OCI-LY3 (cell line): Measurements from ENCODE around the gene ANKZF1.

ENCODE experiments used
- H2AFZ ChIP-seq: fragments of 200-600, 300-600 bp; shearing (Covaris generic); 2 replicates; pipeline ENCODE4 v1.6.0; 2014; ENCODE audit warnings: antibody characterized with exemption, low read depth, low read length
- H3K27ac ChIP-seq: fragments of 200-600, 300-600 bp; sonication (generic); 2 replicates; pipeline ENCODE4 v1.5.1; 2014; ENCODE audit warnings: mild to moderate bottlenecking, low read length, moderate library complexity, mixed read lengths
- H3K27me3 ChIP-seq: fragments of 200-600, 300-600 bp; sonication (generic); 2 replicates; pipeline ENCODE4 v1.6.1; 2014; ENCODE audit warnings: low read depth, low read length, mixed read lengths
- H3K36me3 ChIP-seq: fragments of 200-600, 300-600 bp; sonication (generic); replicated peaks from 2 replicates; pipeline ENCODE3; 2014; ENCODE audit warnings: low read depth, low read length, mixed read lengths
- H3K4me1 ChIP-seq: fragments of 300-600, 200-600 bp; sonication (generic); 2 replicates; pipeline ENCODE4 v1.6.1; 2014; ENCODE audit warnings: low read length, mixed read lengths
- H3K4me2 ChIP-seq: fragments of 200-600, 300-600 bp; sonication (generic); 2 replicates; pipeline ENCODE4 v1.6.1; 2014; ENCODE audit warnings: low read length, mixed read lengths
- H3K4me3 ChIP-seq: fragments of 300-600, 200-600 bp; sonication (generic); 2 replicates; pipeline ENCODE4 v1.5.1; 2014; ENCODE audit warnings: antibody characterized with exemption, mild to moderate bottlenecking, low read length, moderate library complexity
- H3K79me2 ChIP-seq: fragments of 300-600, 200-600 bp; shearing (Covaris generic); 2 replicates; pipeline ENCODE4 v1.6.1; 2014; ENCODE audit warnings: mild to moderate bottlenecking, low read length, mixed read lengths
- H3K9ac ChIP-seq: fragments of 300-600, 200-600 bp; shearing (Covaris generic); 2 replicates; pipeline ENCODE4 v1.6.0; 2014; ENCODE audit warnings: mild to moderate bottlenecking, low read length, moderate library complexity
- H3K9me3 ChIP-seq: fragments of 200-600, 300-600 bp; shearing (Covaris generic); 2 replicates; pipeline ENCODE4 v1.6.1; 2014; ENCODE audit warnings: low read length, mixed read lengths; ENCODE audit not compliant: insufficient read depth
- H4K20me1 ChIP-seq: fragments of 200-600, 300-600 bp; sonication (generic); 2 replicates; pipeline ENCODE4 v1.6.1; 2016; ENCODE audit warnings: low read length, mixed read lengths; ENCODE audit not compliant: insufficient read depth
- EZH2phosphoT487 ChIP-seq: fragments of 200-600 bp; shearing (Covaris generic); IDR thresholded peaks from 2 replicates; pipeline ENCODE4 v1.6.1; 2018; ENCODE audit warnings: antibody characterized with exemption, mixed run types, low read depth
- TF ChIP-seq, protein P1 (sequence below): fragments of 200-600, 300-600 bp; sonication (generic); IDR thresholded peaks from 2 replicates; pipeline ENCODE4 v1.5.1; 2014; ENCODE audit warnings: antibody characterized with exemption, low read length, low read depth

ANKZF1 gene

DNA sequence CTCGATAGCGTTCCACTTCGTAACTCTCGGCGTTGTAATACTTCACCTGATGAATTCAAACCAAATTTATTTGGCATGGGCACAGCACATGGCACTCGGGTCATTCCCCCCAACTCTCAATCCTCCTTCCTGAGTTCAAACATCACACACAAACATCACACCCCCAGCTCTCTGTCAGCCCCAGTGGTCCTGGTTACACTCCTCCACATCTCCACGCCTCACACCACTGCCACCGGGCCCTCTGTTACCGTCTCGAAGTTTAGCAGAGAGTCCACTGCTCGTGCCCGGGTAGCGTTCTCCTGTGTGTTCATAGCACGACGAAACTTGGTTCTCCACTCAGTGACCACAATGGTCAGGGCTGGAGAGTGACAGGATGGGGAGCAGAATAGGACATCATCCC lies 15.5 kb upstream of the ANKZF1 start:
- TF ChIP-seq, protein P1, sequence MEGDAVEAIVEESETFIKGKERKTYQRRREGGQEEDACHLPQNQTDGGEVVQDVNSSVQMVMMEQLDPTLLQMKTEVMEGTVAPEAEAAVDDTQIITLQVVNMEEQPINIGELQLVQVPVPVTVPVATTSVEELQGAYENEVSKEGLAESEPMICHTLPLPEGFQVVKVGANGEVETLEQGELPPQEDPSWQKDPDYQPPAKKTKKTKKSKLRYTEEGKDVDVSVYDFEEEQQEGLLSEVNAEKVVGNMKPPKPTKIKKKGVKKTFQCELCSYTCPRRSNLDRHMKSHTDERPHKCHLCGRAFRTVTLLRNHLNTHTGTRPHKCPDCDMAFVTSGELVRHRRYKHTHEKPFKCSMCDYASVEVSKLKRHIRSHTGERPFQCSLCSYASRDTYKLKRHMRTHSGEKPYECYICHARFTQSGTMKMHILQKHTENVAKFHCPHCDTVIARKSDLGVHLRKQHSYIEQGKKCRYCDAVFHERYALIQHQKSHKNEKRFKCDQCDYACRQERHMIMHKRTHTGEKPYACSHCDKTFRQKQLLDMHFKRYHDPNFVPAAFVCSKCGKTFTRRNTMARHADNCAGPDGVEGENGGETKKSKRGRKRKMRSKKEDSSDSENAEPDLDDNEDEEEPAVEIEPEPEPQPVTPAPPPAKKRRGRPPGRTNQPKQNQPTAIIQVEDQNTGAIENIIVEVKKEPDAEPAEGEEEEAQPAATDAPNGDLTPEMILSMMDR = no peak
- TF ChIP-seq EZH2phosphoT487 = no peak
- H3K27me3 ChIP-seq = no peaks in the 10 kb centered on the region
- H3K79me2 ChIP-seq = no peaks in the 10 kb centered on the region
- H4K20me1 ChIP-seq = no peaks in the 10 kb centered on the region
- H3K4me3 ChIP-seq = no peak overlapping the region
- no peaks in the 10 kb centered on the region for H3K9me3 ChIP-seq
- no peak overlapping the region for H3K4me2 ChIP-seq
- no peak overlapping the region for H3K9ac ChIP-seq
- no peaks in the 10 kb centered on the region for H3K4me1 ChIP-seq
- H3K36me3 ChIP-seq = no peaks in the 10 kb centered on the region
- H3K27ac ChIP-seq = no peak overlapping the region
- no peak overlapping the region for H2AFZ ChIP-seq

DNA sequence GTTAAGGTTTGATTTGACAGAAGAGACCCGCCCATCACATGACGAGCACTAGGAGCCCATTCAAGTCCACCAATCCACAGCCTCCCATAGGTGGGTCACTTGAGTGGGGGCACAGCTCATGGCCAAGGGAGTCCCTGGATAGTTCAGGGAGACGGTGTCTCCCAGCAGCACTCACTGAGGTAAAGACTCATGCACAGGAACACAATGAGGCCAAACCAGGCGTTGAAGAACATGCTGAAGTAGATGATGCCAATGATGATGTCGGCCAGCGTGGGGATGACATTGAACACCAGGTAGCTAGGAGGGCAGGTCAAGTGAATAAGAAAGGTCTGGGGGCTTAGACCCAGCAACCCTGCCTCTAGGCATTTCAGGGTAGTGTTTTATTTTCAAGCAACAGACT lies 14.8 kb upstream of the ANKZF1 start:
- no peaks in the 10 kb centered on the region for H3K9me3 ChIP-seq
- no peak overlapping the region for H3K4me2 ChIP-seq
- H4K20me1 ChIP-seq = no peaks in the 10 kb centered on the region
- no peak overlapping the region for H2AFZ ChIP-seq
- no peak overlapping the region for H3K9ac ChIP-seq
- H3K27ac ChIP-seq = no peak overlapping the region
- H3K36me3 ChIP-seq = no peaks in the 10 kb centered on the region
- H3K4me3 ChIP-seq = no peak overlapping the region
- no peak for TF ChIP-seq EZH2phosphoT487
- TF ChIP-seq, protein P1 = no peak
- H3K27me3 ChIP-seq = no peaks in the 10 kb centered on the region
- no peaks in the 10 kb centered on the region for H3K79me2 ChIP-seq
- no peaks in the 10 kb centered on the region for H3K4me1 ChIP-seq

DNA sequence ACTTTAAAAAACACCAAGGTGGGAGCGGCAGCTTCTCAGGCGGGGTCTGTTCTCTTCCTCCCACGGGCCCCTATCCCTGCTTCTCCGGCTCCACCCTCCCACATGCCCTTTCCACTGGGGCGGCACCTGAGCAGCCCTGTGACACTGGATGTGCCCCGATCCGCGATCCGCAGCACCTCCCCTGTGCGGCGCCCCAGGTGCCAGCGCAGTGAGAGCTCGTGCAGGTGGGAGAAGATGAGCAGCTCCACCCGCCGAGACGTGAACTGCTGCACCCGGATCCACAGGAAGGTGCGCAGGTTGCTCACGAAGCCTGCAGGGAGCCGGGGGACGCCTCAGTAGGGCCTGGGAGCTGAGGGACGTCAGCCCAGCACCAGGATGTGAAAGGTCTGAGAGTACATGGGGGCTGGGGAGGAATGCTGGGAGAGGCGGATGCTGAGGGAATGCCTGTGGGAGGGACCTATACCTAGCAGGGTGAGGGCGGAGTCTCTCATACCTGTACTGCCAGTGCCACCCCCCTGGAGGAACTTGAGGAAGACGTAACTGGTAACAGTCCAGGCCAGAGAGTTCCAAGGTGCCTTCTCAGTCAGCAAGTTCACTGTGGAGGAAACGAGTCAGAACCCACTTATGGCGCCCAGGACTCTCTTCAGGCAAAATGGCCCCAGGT lies 13.6 kb upstream of the ANKZF1 start:
- Histone ChIP-seq H3K9ac (no peak overlapping the region), H4K20me1 (no peaks in the 10 kb centered on the region), H3K27me3 (no peaks in the 10 kb centered on the region), H3K36me3 (no peaks in the 10 kb centered on the region), H3K27ac (no peak overlapping the region), H3K4me1 (no peaks in the 10 kb centered on the region), H3K4me2 (no peak overlapping the region), H3K79me2 (no peaks in the 10 kb centered on the region), H2AFZ (no peak overlapping the region), H3K4me3 (no peak overlapping the region), H3K9me3 (no peaks in the 10 kb centered on the region)
- TF ChIP-seq EZH2phosphoT487 = no peak
- TF ChIP-seq, protein P1 = no peak

DNA sequence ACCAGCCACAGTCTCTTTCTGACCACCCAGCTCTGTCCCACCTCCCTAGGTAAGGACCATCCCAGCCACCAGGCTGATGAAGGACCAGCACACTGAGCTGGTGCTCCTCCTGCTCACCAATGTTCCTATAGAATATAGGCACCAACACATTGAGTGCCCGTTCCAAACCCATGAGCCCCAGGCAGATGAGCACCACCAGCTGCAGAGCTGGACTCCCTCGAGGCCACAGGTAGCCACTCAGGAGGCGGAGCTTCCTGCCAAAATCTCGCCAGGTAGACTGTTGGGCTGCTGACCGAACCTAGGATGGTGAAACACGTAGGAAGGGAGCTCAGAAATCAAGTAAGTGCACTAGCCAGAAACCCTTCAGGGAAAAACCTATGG lies 13.1 kb upstream of the ANKZF1 start:
- no peaks in the 10 kb centered on the region for H3K27me3 ChIP-seq
- H3K4me3 ChIP-seq = no peak overlapping the region
- no peak for TF ChIP-seq EZH2phosphoT487
- TF ChIP-seq, protein P1 = no peak
- H3K9me3 ChIP-seq = no peaks in the 10 kb centered on the region
- no peak overlapping the region for H3K4me2 ChIP-seq
- no peaks in the 10 kb centered on the region for H3K79me2 ChIP-seq
- no peak overlapping the region for H3K9ac ChIP-seq
- no peaks in the 10 kb centered on the region for H3K36me3 ChIP-seq
- H3K4me1 ChIP-seq = no peaks in the 10 kb centered on the region
- no peak overlapping the region for H3K27ac ChIP-seq
- H2AFZ ChIP-seq = no peak overlapping the region
- no peaks in the 10 kb centered on the region for H4K20me1 ChIP-seq
